GM10266 (cell line): ENCODE data around the gene MAN1A2.

Experiments
- DNase-seq: peaks from one replicate; pipeline ENCODE4 v3.0.0; 2012; ENCODE audit errors: extremely low spot score
- CTCF ChIP-seq: IDR thresholded peaks from 2 replicates; pipeline ENCODE4 v1.5.1; 2012; ENCODE audit warnings: mild to moderate bottlenecking, low read depth; ENCODE audit not compliant: control insufficient read depth, insufficient read depth; ENCODE audit errors: missing control alignments

Gene MAN1A2

GRCh38 chr1:117389779-117390178, 22.5 kb downstream of the MAN1A2 start:
- no peak for DNase-seq
- no peak for TF ChIP-seq CTCF

- TF ChIP-seq CTCF, result no peak
- no peak for DNase-seq
These were observed 25.5 kb downstream of the MAN1A2 start for GRCh38 chr1:117392771-117393170.

- no peak for DNase-seq
- no peak for TF ChIP-seq CTCF
These were observed 28.8 kb downstream of the MAN1A2 start for GRCh38 chr1:117396074-117396473.

- no peak for TF ChIP-seq CTCF
- DNase-seq, result no peak
These were observed 29.4 kb downstream of the MAN1A2 start for GRCh38 chr1:117396636-117397035.

GRCh38 chr1:117398957-117399356, 31.7 kb downstream of the MAN1A2 start:
- no peak for DNase-seq
- TF ChIP-seq CTCF, result no peak

GRCh38 chr1:117401761-117402160, 34.5 kb downstream of the MAN1A2 start:
- DNase-seq, result no peak
- no peak for TF ChIP-seq CTCF

- no peak for DNase-seq
These were observed 36.3 kb downstream of the MAN1A2 start for GRCh38 chr1:117403597-117403996.

More at GRCh38 chr1:117403597-117403996, 36.3 kb downstream of the MAN1A2 start:
- no peak for TF ChIP-seq CTCF
